ENCODE data around the gene UBQLN4.

Gene UBQLN4

GRCh38 chr1:156078728-156079127 lies 25.1 kb upstream of the UBQLN4 start:
- DNase-seq, result no peak
- no peak overlapping the region for H3K4me3 ChIP-seq (ENCODE audit: low read length)
- peaks cover 52% of the 10 kb centered on the region for H3K27me3 ChIP-seq (replicated peaks; ENCODE audit: insufficient read depth, low read length)
- no peaks in the 10 kb centered on the region for H4K20me1 ChIP-seq (ENCODE audit: insufficient read depth, low read length)
- H3K27ac ChIP-seq (ENCODE audit: low read length), result no peak overlapping the region
- H3K9ac ChIP-seq (ENCODE audit: low read length), result no peak overlapping the region
- no peak overlapping the region for H2AFZ ChIP-seq (ENCODE audit: low read length)
- no peaks in the 10 kb centered on the region for H3K79me2 ChIP-seq (ENCODE audit: low read length)
- no peaks in the 10 kb centered on the region for H3K36me3 ChIP-seq (replicated peaks; ENCODE audit: insufficient read depth, low read length)
- no peaks in the 10 kb centered on the region for H3K9me3 ChIP-seq (replicated peaks; ENCODE audit: insufficient read depth, low read length)
- TF ChIP-seq EZH2 (optimal IDR thresholded peaks at IDR 0.05; ENCODE audit: low read depth, low read length) (no peak), CTCF (IDR thresholded peaks at IDR 0.05; ENCODE audit: low read length) (no peak), EZH2phosphoT487 (IDR thresholded peaks at IDR 0.05; ENCODE audit: low read length) (no peak)
- H3K9me2 ChIP-seq (replicated peaks; ENCODE audit: insufficient read depth, low read length), result no peaks in the 10 kb centered on the region
- H3K4me2 ChIP-seq (ENCODE audit: low read depth, low read length), result no peak overlapping the region
- no peaks in the 10 kb centered on the region for H3F3A ChIP-seq (ENCODE audit: insufficient read depth, low read length)
- peaks cover 5% of the 10 kb centered on the region for H3K4me1 ChIP-seq (ENCODE audit: low read length)

GRCh38 chr1:156077430-156077760 lies 23.8 kb upstream of the UBQLN4 start:
- Histone ChIP-seq H2AFZ (ENCODE audit: low read length) (no peak overlapping the region), H3K27ac (ENCODE audit: low read length) (no peak overlapping the region), H4K20me1 (ENCODE audit: insufficient read depth, low read length) (no peaks in the 10 kb centered on the region), H3K4me1 (ENCODE audit: low read length) (no peaks in the 10 kb centered on the region), H3K4me3 (ENCODE audit: low read length) (no peak overlapping the region), H3K9me2 (replicated peaks; ENCODE audit: insufficient read depth, low read length) (no peaks in the 10 kb centered on the region), H3K36me3 (replicated peaks; ENCODE audit: insufficient read depth, low read length) (no peaks in the 10 kb centered on the region), H3K9me3 (replicated peaks; ENCODE audit: insufficient read depth, low read length) (no peaks in the 10 kb centered on the region), H3K4me2 (ENCODE audit: low read depth, low read length) (no peak overlapping the region), H3K27me3 (replicated peaks; ENCODE audit: insufficient read depth, low read length) (peaks cover 43% of the 10 kb centered on the region), H3F3A (ENCODE audit: insufficient read depth, low read length) (no peaks in the 10 kb centered on the region), H3K79me2 (ENCODE audit: low read length) (no peaks in the 10 kb centered on the region), H3K9ac (ENCODE audit: low read length) (no peak overlapping the region)
- no peak for TF ChIP-seq EZH2phosphoT487 (IDR thresholded peaks at IDR 0.05; ENCODE audit: low read length)
- no peak for DNase-seq

GRCh38 chr1:156076609-156077429 lies 23.2 kb upstream of the UBQLN4 start:
- H3K79me2 ChIP-seq (ENCODE audit: low read length), result no peaks in the 10 kb centered on the region
- no peak for TF ChIP-seq CTCF (IDR thresholded peaks at IDR 0.05; ENCODE audit: low read length)
- no peak for TF ChIP-seq EZH2phosphoT487 (IDR thresholded peaks at IDR 0.05; ENCODE audit: low read length)
- no peak for TF ChIP-seq EZH2 (optimal IDR thresholded peaks at IDR 0.05; ENCODE audit: low read depth, low read length)
- no peak overlapping the region for H3K27ac ChIP-seq (ENCODE audit: low read length)
- no peaks in the 10 kb centered on the region for H4K20me1 ChIP-seq (ENCODE audit: insufficient read depth, low read length)
- H3K4me1 ChIP-seq (ENCODE audit: low read length), result no peaks in the 10 kb centered on the region
- H3K9ac ChIP-seq (ENCODE audit: low read length), result no peak overlapping the region
- no peak for DNase-seq
- H3K27me3 ChIP-seq (replicated peaks; ENCODE audit: insufficient read depth, low read length), result peaks cover 43% of the 10 kb centered on the region
- H3K4me2 ChIP-seq (ENCODE audit: low read depth, low read length), result no peak overlapping the region
- H3K4me3 ChIP-seq (ENCODE audit: low read length), result no peak overlapping the region
- H3F3A ChIP-seq (ENCODE audit: insufficient read depth, low read length), result no peaks in the 10 kb centered on the region
- H3K9me3 ChIP-seq (replicated peaks; ENCODE audit: insufficient read depth, low read length), result no peaks in the 10 kb centered on the region
- no peak overlapping the region for H2AFZ ChIP-seq (ENCODE audit: low read length)
- no peaks in the 10 kb centered on the region for H3K9me2 ChIP-seq (replicated peaks; ENCODE audit: insufficient read depth, low read length)
- no peaks in the 10 kb centered on the region for H3K36me3 ChIP-seq (replicated peaks; ENCODE audit: insufficient read depth, low read length)

GRCh38 chr1:156075775-156076204 lies 22.2 kb upstream of the UBQLN4 start:
- no peak overlapping the region for H3K9ac ChIP-seq (ENCODE audit: low read length)
- no peaks in the 10 kb centered on the region for H3K79me2 ChIP-seq (ENCODE audit: low read length)
- no peaks in the 10 kb centered on the region for H3K9me2 ChIP-seq (replicated peaks; ENCODE audit: insufficient read depth, low read length)
- no peak for DNase-seq
- H3K27me3 ChIP-seq (replicated peaks; ENCODE audit: insufficient read depth, low read length), result peaks cover 35% of the 10 kb centered on the region
- H4K20me1 ChIP-seq (ENCODE audit: insufficient read depth, low read length), result no peaks in the 10 kb centered on the region
- H3F3A ChIP-seq (ENCODE audit: insufficient read depth, low read length), result no peaks in the 10 kb centered on the region
- no peak overlapping the region for H2AFZ ChIP-seq (ENCODE audit: low read length)
- H3K36me3 ChIP-seq (replicated peaks; ENCODE audit: insufficient read depth, low read length), result no peaks in the 10 kb centered on the region
- H3K4me2 ChIP-seq (ENCODE audit: low read depth, low read length), result no peak overlapping the region
- no peaks in the 10 kb centered on the region for H3K4me1 ChIP-seq (ENCODE audit: low read length)
- TF ChIP-seq CTCF (IDR thresholded peaks at IDR 0.05; ENCODE audit: low read length) (no peak), EZH2 (optimal IDR thresholded peaks at IDR 0.05; ENCODE audit: low read depth, low read length) (no peak), EZH2phosphoT487 (IDR thresholded peaks at IDR 0.05; ENCODE audit: low read length) (no peak)
- H3K4me3 ChIP-seq (ENCODE audit: low read length), result no peak overlapping the region
- H3K9me3 ChIP-seq (replicated peaks; ENCODE audit: insufficient read depth, low read length), result no peaks in the 10 kb centered on the region
- no peak overlapping the region for H3K27ac ChIP-seq (ENCODE audit: low read length)

All from MM.1S (cell line).